HepG2 (cell line): ENCODE measurements around the gene NFATC1. TPM values are rescaled to one million over a fixed set of nuclear protein-coding genes. Genes with fewer than 3 reads are reported as not detected.

Experiments used
- ATAC-seq: fragments of 200-7000 bp; cut with Tn5 transposase; 3 replicates; pipeline ENCODE4 v1.9.1; 2020; ENCODE audit warnings: mild to moderate bottlenecking, moderate library complexity
- BruUV-seq: library from RNA; stranded (reverse); fragments of 400-500 nt; replicated peaks from 2 replicates; lab custom pipeline; 2021; lab: Mats Ljungman, UMichigan
- CTCF ChIA-PET: fragments of 300-600 bp; formaldehyde crosslinking; extraction: SDS; loops from one replicate; lab custom pipeline; 2021; ENCODE audit warnings: low total read pairs, inconsistent platforms, low intra/inter-chr PET ratio; lab: Yijun Ruan, JAX
- POLR2A ChIA-PET: fragments of 350-600 bp; sonication (Branson Sonifier 250); formaldehyde crosslinking; loops from one replicate; lab custom pipeline; 2020; ENCODE audit warnings: antibody characterized with exemption, inconsistent platforms; lab: Yijun Ruan, JAX
- DNase-seq: peaks from one replicate; pipeline ENCODE4 v3.0.0-alpha.2; 2015; ENCODE audit warnings: low spot score
- FAIRE-seq: peaks from 3 replicates; lab custom pipeline; 2011; peaks lifted over from hg19 to GRCh38; lab: Jason Lieb, UNC
- H2AFZ ChIP-seq: one replicate; pipeline ENCODE4 v1.6.1; 2011; ENCODE audit warnings: low read length, inconsistent platforms
- H3K27ac ChIP-seq: fragments of 300-600 bp; 3 replicates; pipeline ENCODE4 v1.8.0; 2011; ENCODE audit warnings: mixed run types, mild to moderate bottlenecking, mixed read lengths, low read length, inconsistent platforms; ENCODE audit not compliant: insufficient read depth; ENCODE audit errors: extremely low read length
- H3K27me3 ChIP-seq, 2 experiments: fragments of 200-600 bp in 1 of 2; 2 replicates in 1 of 2; 3 replicates in 1 of 2; pipeline versions ENCODE4 v1.6.0 to v1.8.0; 2011; ENCODE audit warnings: low read length in 2 of 2, mild to moderate bottlenecking in 2 of 2, moderate library complexity in 2 of 2, inconsistent platforms in 1 of 2; ENCODE audit not compliant: insufficient read depth in 2 of 2, control insufficient read depth in 1 of 2
- H3K36me3 ChIP-seq, 2 experiments: fragments of 200-600 bp in 1 of 2; replicated peaks in 1 of 2; 2 replicates in 1 of 2; 3 replicates in 1 of 2; pipeline versions ENCODE4 v1.5.1 to v1.8.0; 2011; ENCODE audit warnings: low read length in 2 of 2, inconsistent platforms in 1 of 2; ENCODE audit not compliant: insufficient read depth in 2 of 2, control insufficient read depth in 1 of 2
- H3K4me1 ChIP-seq: 2 replicates; pipeline ENCODE4 v1.5.1; 2012; ENCODE audit warnings: low read length, inconsistent platforms; ENCODE audit not compliant: insufficient read depth
- H3K4me2 ChIP-seq: 2 replicates; pipeline ENCODE4 v1.6.0; 2011; ENCODE audit warnings: low read depth, low read length, inconsistent platforms
- H3K4me3 ChIP-seq, 3 experiments: fragments of 200-600 bp in 1 of 3; sonication (generic), shearing (Covaris generic) in 1 of 3; replicated peaks in 1 of 3; 2 replicates each; pipeline ENCODE4 v1.5.1; 2011 to 2016; ENCODE audit warnings: low read length in 3 of 3, inconsistent platforms in 2 of 3, low read depth in 2 of 3, mild to moderate bottlenecking in 2 of 3, control low read depth in 1 of 3, mixed read lengths in 1 of 3; ENCODE audit not compliant: insufficient read depth in 1 of 3
- H3K79me2 ChIP-seq: one replicate; pipeline ENCODE4 v1.6.1; 2011; ENCODE audit warnings: low read length, inconsistent platforms; ENCODE audit not compliant: insufficient read depth
- H3K9ac ChIP-seq: 2 replicates; pipeline ENCODE4 v1.6.0; 2011; ENCODE audit warnings: mild to moderate bottlenecking, low read depth, low read length, inconsistent platforms; ENCODE audit not compliant: insufficient read depth
- H3K9me3 ChIP-seq: 2 replicates; pipeline ENCODE4 v1.5.1; 2012; ENCODE audit warnings: mild to moderate bottlenecking, low read length
- H4K20me1 ChIP-seq: 2 replicates; pipeline ENCODE4 v1.6.0; 2011; ENCODE audit warnings: inconsistent platforms, mild to moderate bottlenecking, low read length, moderate library complexity; ENCODE audit not compliant: insufficient read depth
- ASH2L ChIP-seq: fragments of 300-600, 200-600 bp; sonication (generic); IDR thresholded peaks from 2 replicates; pipeline ENCODE4 v1.7.0; 2017; ENCODE audit warnings: low read depth, mild to moderate bottlenecking, moderate library complexity, mixed read lengths, low read length; ENCODE audit not compliant: insufficient read length
- ATF7 ChIP-seq, 2 experiments: fragments of 450-650 bp in 1 of 2; sonication (generic) in 1 of 2; formaldehyde crosslinking in 1 of 2; IDR thresholded peaks; 2 replicates each; pipeline versions ENCODE4 v1.4.0 to v1.6.1; 2016 to 2020; ENCODE audit warnings: antibody characterized with exemption in 1 of 2, mild to moderate bottlenecking in 1 of 2, missing genetic modification reagents in 1 of 2
- CBFB ChIP-seq: sonication (generic); formaldehyde crosslinking; IDR thresholded peaks from 2 replicates; pipeline ENCODE4 v1.4.0; 2020; ENCODE audit warnings: missing genetic modification reagents
- CREB1 ChIP-seq, 2 experiments: fragments of 450-650 bp in 1 of 2; IDR thresholded peaks; 2 replicates each; pipeline ENCODE4 v1.6.1; 2016 to 2017; ENCODE audit warnings: control low read depth in 1 of 2, mild to moderate bottlenecking in 1 of 2, missing compliant biosample characterization in 1 of 2, missing genetic modification characterization in 1 of 2
- FIP1L1 ChIP-seq: fragments of 200-400 bp; formaldehyde crosslinking; IDR thresholded peaks from 2 replicates; pipeline ENCODE4 v1.6.1; 2018; ENCODE audit warnings: low read depth, mild to moderate bottlenecking, low read length, moderate library complexity, borderline replicate concordance; ENCODE audit not compliant: insufficient read depth
- HDAC6 ChIP-seq: fragments of 200-600 bp; sonication (generic); IDR thresholded peaks from 2 replicates; pipeline ENCODE4 v1.7.0; 2017; ENCODE audit warnings: mild to moderate bottlenecking, antibody characterized with exemption, low read length, low read depth
- HOXA9 ChIP-seq: sonication (generic); formaldehyde crosslinking; IDR thresholded peaks from 2 replicates; pipeline ENCODE4 v1.8.1; 2022; ENCODE audit warnings: missing genetic modification reagents, mild to moderate bottlenecking, moderate library complexity, borderline replicate concordance
- LCORL ChIP-seq, 2 experiments: fragments of 450-650 bp in 1 of 2; sonication (generic) in 1 of 2; formaldehyde crosslinking in 1 of 2; IDR thresholded peaks; 2 replicates each; pipeline versions ENCODE4 v1.5.0 to v1.6.1; 2017 to 2020; ENCODE audit warnings: antibody characterized with exemption in 1 of 2, missing genetic modification reagents in 1 of 2
- PTBP1 ChIP-seq: fragments of 200-400 bp; formaldehyde crosslinking; IDR thresholded peaks from 2 replicates; pipeline ENCODE4 v1.6.1; 2018; ENCODE audit warnings: low read length, low read depth; ENCODE audit not compliant: poor library complexity, severe bottlenecking
- RFX3 ChIP-seq: IDR thresholded peaks from 2 replicates; pipeline ENCODE4 v1.6.1; 2016; ENCODE audit warnings: missing biosample characterization, missing genetic modification reagents
- THYN1 ChIP-seq: sonication (generic); formaldehyde crosslinking; IDR thresholded peaks from 2 replicates; pipeline ENCODE4 v1.8.1; 2023; ENCODE audit warnings: low read depth, mild to moderate bottlenecking, moderate library complexity, missing genetic modification reagents, borderline replicate concordance
- ZFAT ChIP-seq: sonication (generic); formaldehyde crosslinking; conservative IDR thresholded peaks from 2 replicates; pipeline ENCODE4 v1.8.1; 2023; ENCODE audit warnings: missing genetic modification reagents, inconsistent platforms
- ZFY ChIP-seq: sonication (generic); formaldehyde crosslinking; IDR thresholded peaks from 2 replicates; pipeline ENCODE4 v1.4.0; 2020; ENCODE audit warnings: missing genetic modification reagents
- WGBS: methylation state at CpG from one replicate; pipeline ENCODE4 v1.1.6; 2017; ENCODE audit warnings: low lambda C conversion rate; 5-methylcytosine and 5-hydroxymethylcytosine counted together
- in situ Hi-C: cut with HindIII; loops from 2 replicates; pipeline ENCODE4 v1.10.0; 2017; ENCODE audit warnings: low pct_unique_long_range_greater_than_20kb; ENCODE audit not compliant: extremely low pct_ligation_motif_present
- intact Hi-C: fragments of 100-400 bp; cut with micrococcal nuclease; formaldehyde crosslinking; loops from one replicate; pipeline ENCODE4 v1.10.0; 2022; ENCODE audit not compliant: unreplicated experiment
- polyA plus RNA-seq, 8 experiments: library from polyadenylated mRNA; depleted of rRNA in 3 of 8; stranded (reverse) in 7 of 8; unstranded in 1 of 8; fragments of >200 nt; fragmentation: Illumina TruSeq in 4 of 8; extraction: Trizol in 4 of 8; gene quantifications; 2 replicates each; pipeline versions ENCODE4 v1.2.1 to v1.2.3, GENCODE V29; 2011 to 2016; ENCODE audit warnings: low read depth in 4 of 8, missing spikeins in 1 of 8, mixed read lengths in 1 of 8; ENCODE audit not compliant: insufficient read depth in 1 of 8
- total RNA-seq, 5 experiments: library from RNA; depleted of rRNA; stranded (reverse); fragments of >200 nt; fragmentation: Illumina TruSeq; extraction: Trizol; gene quantifications; 2 replicates each; pipeline ENCODE4 v1.2.3, GENCODE V29; 2016; ENCODE audit warnings: low read depth in 1 of 5
- TF ChIP-seq, protein P1 (sequence below): IDR thresholded peaks from 2 replicates; pipeline ENCODE4 v1.4.0; 2020; ENCODE audit warnings: mild to moderate bottlenecking, missing genetic modification reagents

Gene NFATC1
- total and polyA plus RNA-seq, 2 of the 13 experiments (the other 11 are each of a cell fraction or from before 2014, with no cell fraction given), result not detected

GRCh38 chr18:79413025-79413424 is 17.3 kb downstream of the NFATC1 start:
- no peaks in the 10 kb centered on the region for H3K9me3 ChIP-seq
- in situ Hi-C loops, result no loop called here
- no peaks in the 10 kb centered on the region for H3K36me3 ChIP-seq
- H4K20me1 ChIP-seq, result no peaks in the 10 kb centered on the region
- CTCF ChIA-PET, result no interaction called here
- POLR2A ChIA-PET, result no interaction called here
- H3K9ac ChIP-seq, result no peak overlapping the region
- H3K4me1 ChIP-seq, result no peaks in the 10 kb centered on the region
- TF ChIP-seq ZFAT (CRISPR knock-in tag), result no peak
- TF ChIP-seq ATF7 (IDR thresholded peaks at IDR 0.05), result peak; percentile 64
- no peak for TF ChIP-seq ATF7 (CRISPR knock-in tag; IDR thresholded peaks at IDR 0.05)
- TF ChIP-seq FIP1L1, result no peak
- TF ChIP-seq CREB1 (IDR thresholded peaks at IDR 0.05), result peak; percentile 68; the same call in 1 of the 2 replicates
- no peak for TF ChIP-seq CREB1 (CRISPR knock-in tag; IDR thresholded peaks at IDR 0.05)
- TF ChIP-seq CBFB (CRISPR knock-in tag), result no peak
- TF ChIP-seq RFX3, result no peak
- no peak for TF ChIP-seq LCORL (IDR thresholded peaks at IDR 0.05)
- TF ChIP-seq LCORL (CRISPR knock-in tag; IDR thresholded peaks at IDR 0.05), result no peak
- no peak for TF ChIP-seq PTBP1
- TF ChIP-seq HOXA9 (CRISPR knock-in tag), result no peak
- TF ChIP-seq ASH2L, result no peak
- no peak for TF ChIP-seq THYN1 (CRISPR knock-in tag)
- TF ChIP-seq HDAC6, result no peak
- TF ChIP-seq ZFY (CRISPR knock-in tag), result no peak
- TF ChIP-seq, protein P1, sequence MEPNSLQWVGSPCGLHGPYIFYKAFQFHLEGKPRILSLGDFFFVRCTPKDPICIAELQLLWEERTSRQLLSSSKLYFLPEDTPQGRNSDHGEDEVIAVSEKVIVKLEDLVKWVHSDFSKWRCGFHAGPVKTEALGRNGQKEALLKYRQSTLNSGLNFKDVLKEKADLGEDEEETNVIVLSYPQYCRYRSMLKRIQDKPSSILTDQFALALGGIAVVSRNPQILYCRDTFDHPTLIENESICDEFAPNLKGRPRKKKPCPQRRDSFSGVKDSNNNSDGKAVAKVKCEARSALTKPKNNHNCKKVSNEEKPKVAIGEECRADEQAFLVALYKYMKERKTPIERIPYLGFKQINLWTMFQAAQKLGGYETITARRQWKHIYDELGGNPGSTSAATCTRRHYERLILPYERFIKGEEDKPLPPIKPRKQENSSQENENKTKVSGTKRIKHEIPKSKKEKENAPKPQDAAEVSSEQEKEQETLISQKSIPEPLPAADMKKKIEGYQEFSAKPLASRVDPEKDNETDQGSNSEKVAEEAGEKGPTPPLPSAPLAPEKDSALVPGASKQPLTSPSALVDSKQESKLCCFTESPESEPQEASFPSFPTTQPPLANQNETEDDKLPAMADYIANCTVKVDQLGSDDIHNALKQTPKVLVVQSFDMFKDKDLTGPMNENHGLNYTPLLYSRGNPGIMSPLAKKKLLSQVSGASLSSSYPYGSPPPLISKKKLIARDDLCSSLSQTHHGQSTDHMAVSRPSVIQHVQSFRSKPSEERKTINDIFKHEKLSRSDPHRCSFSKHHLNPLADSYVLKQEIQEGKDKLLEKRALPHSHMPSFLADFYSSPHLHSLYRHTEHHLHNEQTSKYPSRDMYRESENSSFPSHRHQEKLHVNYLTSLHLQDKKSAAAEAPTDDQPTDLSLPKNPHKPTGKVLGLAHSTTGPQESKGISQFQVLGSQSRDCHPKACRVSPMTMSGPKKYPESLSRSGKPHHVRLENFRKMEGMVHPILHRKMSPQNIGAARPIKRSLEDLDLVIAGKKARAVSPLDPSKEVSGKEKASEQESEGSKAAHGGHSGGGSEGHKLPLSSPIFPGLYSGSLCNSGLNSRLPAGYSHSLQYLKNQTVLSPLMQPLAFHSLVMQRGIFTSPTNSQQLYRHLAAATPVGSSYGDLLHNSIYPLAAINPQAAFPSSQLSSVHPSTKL (CRISPR knock-in tag), result no peak
- no peak overlapping the region for H3K27ac ChIP-seq
- WGBS, result 45% methylated on average over 16 of the region's 16 CpGs
- H3K4me3 ChIP-seq, result no peak overlapping the region
- DNase-seq, result no peak
- no peak overlapping the region for H2AFZ ChIP-seq
- no peak overlapping the region for H3K4me2 ChIP-seq
- ATAC-seq, result no peak
- intact Hi-C loops, result no loop called here
- FAIRE-seq, result no peak
- no TSS peak for BruUV-seq
- H3K27me3 ChIP-seq, result peaks cover 4 to 38% of the 10 kb centered on the region in 2 experiments; a peak in 4 of 5 replicates
- no peaks in the 10 kb centered on the region for H3K79me2 ChIP-seq
